Keratinocyte (primary cell): ENCODE results near the gene IFNA5. TPM values are rescaled to one million over a fixed set of nuclear protein-coding genes. Genes with fewer than 3 reads are reported as not detected.

Source experiments
- DNase-seq: peaks from one replicate; pipeline ENCODE4 v3.0.0-alpha.2; 2011; ENCODE audit warnings: low read depth, missing footprints, low spot score
- FAIRE-seq: peaks from 2 replicates; lab custom pipeline; 2011; peaks lifted over from hg19 to GRCh38; lab: Jason Lieb, UNC
- H2AFZ ChIP-seq: 2 replicates; pipeline ENCODE4 v1.6.0; 2012; ENCODE audit warnings: low read length, control low read depth, inconsistent platforms; ENCODE audit not compliant: control insufficient read depth
- H3K27ac ChIP-seq: 2 replicates; pipeline ENCODE4 v1.5.1; 2011; ENCODE audit warnings: low read length; ENCODE audit not compliant: control insufficient read depth, insufficient read depth
- H3K27me3 ChIP-seq: 3 replicates; pipeline ENCODE4 v1.6.0; 2011; ENCODE audit warnings: low read length; ENCODE audit not compliant: control insufficient read depth, insufficient read depth; ENCODE audit errors: extremely low read depth
- H3K36me3 ChIP-seq, 2 experiments: 2 replicates in 1 of 2; 3 replicates in 1 of 2; pipeline ENCODE4 v1.5.1; 2011; ENCODE audit warnings: low read length in 2 of 2, mild to moderate bottlenecking in 1 of 2; ENCODE audit not compliant: control insufficient read depth in 2 of 2, insufficient read depth in 2 of 2; ENCODE audit errors: extremely low read depth in 1 of 2
- H3K4me1 ChIP-seq: 3 replicates; pipeline ENCODE4 v1.5.1; 2011; ENCODE audit warnings: low read length; ENCODE audit not compliant: control insufficient read depth, insufficient read depth; ENCODE audit errors: extremely low read depth
- H3K4me2 ChIP-seq: 3 replicates; pipeline ENCODE4 v1.6.0; 2011; ENCODE audit warnings: low read depth, low read length; ENCODE audit not compliant: control insufficient read depth, insufficient read depth; ENCODE audit errors: extremely low read depth
- H3K4me3 ChIP-seq, 3 experiments: fragments of 200-600 bp in 1 of 3; sonication (generic) in 1 of 3; 2 replicates in 2 of 3; 3 replicates in 1 of 3; pipeline ENCODE4 v1.5.1; 2011 to 2016; ENCODE audit warnings: low read length in 3 of 3, mild to moderate bottlenecking in 3 of 3, control low read depth in 2 of 3, inconsistent platforms in 1 of 3, low read depth in 1 of 3, mixed read lengths in 1 of 3, mixed run types in 1 of 3, moderate library complexity in 1 of 3; ENCODE audit not compliant: control insufficient read depth in 2 of 3, insufficient read depth in 2 of 3; ENCODE audit errors: extremely low read depth in 1 of 3
- H3K79me2 ChIP-seq: 2 replicates; pipeline ENCODE4 v1.6.0; 2012; ENCODE audit warnings: low read length; ENCODE audit not compliant: control insufficient read depth, insufficient read depth
- H3K9ac ChIP-seq: 3 replicates; pipeline ENCODE4 v1.6.0; 2011; ENCODE audit warnings: low read length; ENCODE audit not compliant: control insufficient read depth, insufficient read depth; ENCODE audit errors: extremely low read depth
- H3K9me1 ChIP-seq: 3 replicates; pipeline ENCODE4 v1.6.0; 2011; ENCODE audit warnings: low read length; ENCODE audit not compliant: control insufficient read depth, insufficient read depth; ENCODE audit errors: extremely low read depth
- H3K9me3 ChIP-seq: 2 replicates; pipeline ENCODE4 v1.5.1; 2012; ENCODE audit warnings: low read depth, low read length; ENCODE audit not compliant: control insufficient read depth
- H4K20me1 ChIP-seq: 3 replicates; pipeline ENCODE4 v1.6.0; 2011; ENCODE audit warnings: low read length; ENCODE audit not compliant: control insufficient read depth, insufficient read depth; ENCODE audit errors: extremely low read depth
- CTCF ChIP-seq, 3 experiments: IDR thresholded peaks in 1 of 3; conservative IDR thresholded peaks in 1 of 3; optimal IDR thresholded peaks in 1 of 3; 2 replicates in 2 of 3; 3 replicates in 1 of 3; pipeline versions ENCODE3 to v1.5.1; 2011; ENCODE audit warnings: low read length in 3 of 3, mild to moderate bottlenecking in 3 of 3, moderate library complexity in 2 of 3, control low read depth in 1 of 3, inconsistent platforms in 1 of 3; ENCODE audit not compliant: insufficient read depth in 2 of 3; ENCODE audit errors: extremely low read depth in 1 of 3
- EZH2 ChIP-seq: IDR thresholded peaks from one replicate; pipeline ENCODE4 v1.6.1; 2012; ENCODE audit warnings: inconsistent platforms, mild to moderate bottlenecking, low read length, moderate library complexity
- dilution Hi-C: fragments of 300-500 bp; cut with MboI; formaldehyde crosslinking; loops from one replicate; pipeline ENCODE4 v1.7.0; 2020; ENCODE audit warnings: low sequenced_read_pairs; ENCODE audit not compliant: extremely low pct_ligation_motif_present
- polyA plus RNA-seq, 5 experiments: library from polyadenylated mRNA; depleted of rRNA in 3 of 5; stranded (reverse) in 3 of 5; stranded (forward) in 1 of 5; unstranded in 1 of 5; fragments of >200 nt; gene quantifications; 1 replicate in 1 of 5; 2 replicates in 3 of 5; 3 replicates in 1 of 5; pipeline versions ENCODE4 v1.2.1 to v1.2.3, GENCODE V29; 2011 to 2012; ENCODE audit warnings: missing spikeins in 2 of 5, low read depth in 1 of 5, low replicate concordance in 1 of 5

Gene IFNA5
- polyA plus RNA-seq, 1 donor (not counting 4 experiments of a cell fraction or from before 2014, with no cell fraction given): not detected

DNA sequence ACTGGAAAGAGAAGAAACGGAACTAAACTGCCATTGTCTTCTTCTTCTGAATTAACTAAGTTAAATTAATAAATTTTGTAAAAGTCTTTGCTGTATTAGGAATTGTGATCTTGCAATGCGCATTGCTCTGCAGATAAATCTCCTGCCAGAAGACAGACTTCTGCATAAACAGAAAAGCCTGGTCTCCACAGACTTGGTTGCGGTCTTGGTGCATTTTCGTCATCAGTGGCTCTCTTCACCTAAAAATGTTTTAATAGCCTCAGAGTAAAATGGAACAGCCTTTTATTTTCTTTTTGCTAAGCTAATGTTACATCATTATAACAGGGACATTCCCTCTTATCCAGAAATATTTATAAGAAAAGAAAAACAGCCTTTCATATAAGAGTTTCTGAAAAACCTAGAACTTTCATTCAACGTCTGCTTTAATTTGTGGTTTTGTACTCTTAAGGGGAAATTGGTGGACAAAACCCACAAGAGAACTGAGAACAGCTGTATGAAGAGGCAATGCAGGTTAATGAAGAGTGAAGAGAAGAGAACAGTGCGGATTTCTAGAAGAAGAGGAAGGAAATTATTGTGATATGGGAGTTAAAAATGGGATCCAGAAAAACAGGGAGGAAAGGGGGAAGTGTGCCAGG, 10.1 kb downstream of the IFNA5 start:
- FAIRE-seq (no peak), DNase-seq (no peak)
- no peak overlapping the region for H3K27ac ChIP-seq
- peaks cover 6% of the 10 kb centered on the region for H3K4me1 ChIP-seq
- no peaks in the 10 kb centered on the region for H3K36me3 ChIP-seq
- TF ChIP-seq EZH2: no peak
- no peak for TF ChIP-seq CTCF (optimal IDR thresholded peaks at IDR 0.05 in 1 of 3, IDR thresholded peaks at IDR 0.05 in 1 of 3, conservative IDR thresholded peaks at IDR 0.05 in 1 of 3; ENCODE audit: extremely low read depth in 1 of 3, insufficient read depth in 2 of 3, low read length in 3 of 3)
- H3K4me3 ChIP-seq: no peak overlapping the region
- H2AFZ ChIP-seq: no peak overlapping the region
- H3K9me3 ChIP-seq: no peaks in the 10 kb centered on the region
- no peaks in the 10 kb centered on the region for H3K79me2 ChIP-seq
- H3K9ac ChIP-seq: no peak overlapping the region
- H3K27me3 ChIP-seq: no peaks in the 10 kb centered on the region
- no peaks in the 10 kb centered on the region for H3K9me1 ChIP-seq
- no peaks in the 10 kb centered on the region for H4K20me1 ChIP-seq
- dilution Hi-C loops: no loop called here
- no peak overlapping the region for H3K4me2 ChIP-seq

DNA sequence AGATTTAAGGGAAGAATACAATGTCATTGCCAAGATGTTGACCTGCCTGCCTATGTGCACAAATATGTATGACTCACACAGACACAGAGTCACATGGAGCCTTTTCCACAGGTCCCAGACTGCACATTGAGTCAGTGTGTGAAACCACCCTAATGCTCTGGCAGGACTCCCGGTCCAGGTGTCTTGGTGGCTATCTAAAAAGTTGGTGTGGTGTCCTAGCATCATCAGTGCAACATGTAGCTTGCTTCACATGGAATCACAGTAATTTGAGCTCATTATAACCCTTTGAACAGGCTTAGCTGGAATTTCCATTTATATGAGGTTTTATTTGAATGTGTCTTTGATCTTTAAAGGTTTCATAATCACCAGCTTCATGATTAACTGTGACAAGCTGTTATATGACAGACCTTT, 10.7 kb downstream of the IFNA5 start:
- Histone ChIP-seq H3K27me3 (no peaks in the 10 kb centered on the region), H3K4me1 (peaks cover 6% of the 10 kb centered on the region), H3K36me3 (no peaks in the 10 kb centered on the region), H3K9me3 (no peaks in the 10 kb centered on the region), H3K9me1 (no peaks in the 10 kb centered on the region), H3K4me2 (no peak overlapping the region), H3K4me3 (no peak overlapping the region), H4K20me1 (no peaks in the 10 kb centered on the region), H3K27ac (no peak overlapping the region), H3K79me2 (no peaks in the 10 kb centered on the region), H2AFZ (no peak overlapping the region), H3K9ac (no peak overlapping the region)
- DNase-seq: peak; percentile 52
- dilution Hi-C loops: no loop called here
- peak; percentile 97 for FAIRE-seq
- TF ChIP-seq CTCF (optimal IDR thresholded peaks at IDR 0.05 in 1 of 3, IDR thresholded peaks at IDR 0.05 in 1 of 3, conservative IDR thresholded peaks at IDR 0.05 in 1 of 3; ENCODE audit: extremely low read depth in 1 of 3, insufficient read depth in 2 of 3, low read length in 3 of 3): no peak
- no peak for TF ChIP-seq EZH2
